ENCODE data around the gene CACNA2D2. TPM values are rescaled to one million over a fixed set of nuclear protein-coding genes. Genes with fewer than 3 reads are reported as not detected.

Gene CACNA2D2
- total RNA-seq, 2 experiments from 2014 or later = 0.78 to 0.95 TPM

- H3K27me3 Mint-ChIP-seq (ENCODE audit: low read depth) = no peaks in the 10 kb centered on the region
- H3K9me3 Mint-ChIP-seq (ENCODE audit: insufficient read depth) = no peaks in the 10 kb centered on the region
- H3K4me1 Mint-ChIP-seq (ENCODE audit: low read depth) = peaks cover 84% of the 10 kb centered on the region
- ATAC-seq = no peak
- peak overlapping the region; percentile 8 for H3K4me3 Mint-ChIP-seq
- no peak overlapping the region for H3K27ac Mint-ChIP-seq
- ChIA-PET POLR2A (interaction anchor here (1.0 to 4.3 kb wide), 2 partner anchors 7 to 12 kb away, joined by 3 to 25 read pairs; no protein-coding TSS in a partner anchor), CTCF (interaction anchor here (1.0 to 5.9 kb wide), 6 partner anchors 9 to 267 kb away, joined by 3 to 31 read pairs (median 4); partner anchors contain the start of gene CISH)
- DNase-seq = no peak
- peaks cover 37% of the 10 kb centered on the region for H3K36me3 Mint-ChIP-seq (ENCODE audit: low read depth)
Observed at GRCh38 chr3:50345008-50345407, 158.4 kb downstream of the CACNA2D2 start.

DNA sequence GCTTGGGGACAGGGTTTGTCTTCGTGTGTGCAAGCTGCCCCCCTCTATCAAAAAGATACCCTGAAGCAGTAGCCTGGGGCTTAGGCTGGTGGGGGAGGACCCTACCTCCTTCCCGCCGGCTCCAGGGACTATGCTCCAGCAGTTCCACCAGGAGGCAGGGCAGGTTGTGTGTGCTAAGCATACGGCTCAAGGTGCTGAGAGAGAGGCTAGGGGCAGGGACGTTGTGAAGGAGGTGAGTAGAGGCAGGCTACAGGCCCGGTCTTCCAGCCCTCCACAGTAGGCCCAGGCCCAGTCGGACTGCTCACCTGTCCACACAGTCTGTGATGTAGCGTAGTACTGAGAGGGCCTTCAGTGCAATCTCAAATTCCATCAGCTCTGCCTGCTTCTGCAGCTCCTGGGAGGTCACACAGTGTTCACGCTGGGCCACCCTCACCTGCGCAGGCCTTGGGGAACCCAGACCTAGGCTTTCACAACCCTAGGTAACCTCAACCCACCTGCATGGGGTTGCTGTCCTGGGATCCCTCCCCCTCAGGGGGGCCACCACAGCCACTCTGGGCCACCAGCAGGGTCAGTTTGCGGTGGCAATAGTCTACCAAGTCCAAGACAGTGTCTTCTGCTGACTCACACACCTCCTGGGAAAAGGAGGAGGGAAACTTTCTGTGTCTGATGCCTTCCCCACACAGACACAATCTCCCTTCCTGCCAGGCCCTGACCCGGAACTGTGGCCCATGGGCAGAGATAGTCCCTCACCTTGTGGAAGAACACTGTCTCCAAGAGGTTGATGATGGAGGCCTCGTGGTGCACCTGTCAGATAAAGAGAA is 160.4 kb downstream of the CACNA2D2 start:
- H3K27me3 Mint-ChIP-seq (ENCODE audit: low read depth) = no peaks in the 10 kb centered on the region
- ATAC-seq (no peak), DNase-seq (no peak)
- no peaks in the 10 kb centered on the region for H3K9me3 Mint-ChIP-seq (ENCODE audit: insufficient read depth)
- peaks cover 64% of the 10 kb centered on the region for H3K4me1 Mint-ChIP-seq (ENCODE audit: low read depth)
- POLR2A ChIA-PET = interaction anchor here (1.0 to 4.0 kb wide), 4 partner anchors 11 to 258 kb away, joined by 3 to 21 read pairs (median 3); partner anchors contain the start of gene C3orf18
- H3K27ac Mint-ChIP-seq = peak overlapping the region; percentile 58
- H3K4me3 Mint-ChIP-seq = peak overlapping the region; percentile 18
- H3K36me3 Mint-ChIP-seq (ENCODE audit: low read depth) = peaks cover 38% of the 10 kb centered on the region
- CTCF ChIA-PET = interaction anchor here (1.1 to 2.8 kb wide), 4 partner anchors 8 to 200 kb away, joined by 4 to 9 read pairs (median 4); partner anchors contain the start of genes CYB561D2 and NPRL2

DNA sequence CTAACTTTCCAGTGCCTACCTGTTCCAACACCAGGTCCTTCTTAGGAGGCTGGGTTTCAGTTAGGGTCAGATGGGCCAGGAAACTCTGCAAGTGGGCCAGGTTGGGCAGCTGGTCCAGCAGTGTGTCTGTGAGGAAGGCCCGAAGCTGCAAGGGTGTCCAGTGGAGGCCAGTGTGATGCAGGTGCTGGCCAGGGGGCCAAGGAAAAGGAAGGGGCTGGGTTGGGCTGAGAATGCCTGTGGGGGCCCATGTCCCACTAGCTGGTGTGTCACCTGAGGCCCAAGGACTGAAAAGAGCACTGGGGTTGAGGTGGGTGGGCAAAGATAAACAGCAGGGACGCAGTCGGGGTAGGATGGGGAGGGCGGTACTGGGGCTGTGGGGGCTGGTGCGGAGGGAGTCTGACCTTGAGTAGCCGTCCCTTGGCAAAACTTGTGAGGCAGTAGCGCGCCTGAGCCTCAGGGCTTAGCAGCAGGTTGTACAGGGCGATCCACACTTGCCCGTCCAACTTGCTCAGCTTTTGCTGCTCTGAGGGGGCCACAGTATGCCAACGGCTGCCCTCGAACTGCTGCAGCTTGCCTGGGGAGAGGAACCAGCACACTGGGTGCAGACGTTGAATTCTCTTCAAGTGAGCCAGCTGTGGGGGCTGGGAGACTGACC is 161.3 kb downstream of the CACNA2D2 start:
- no peaks in the 10 kb centered on the region for H3K9me3 Mint-ChIP-seq (ENCODE audit: insufficient read depth)
- CTCF ChIA-PET = interaction anchor here (1.1 to 2.8 kb wide), 4 partner anchors 8 to 230 kb away, joined by 4 to 10 read pairs (median 6); partner anchors contain the start of genes CYB561D2 and NPRL2
- POLR2A ChIA-PET = interaction anchor here (1.1 to 4.0 kb wide), 5 partner anchors 8 to 225 kb away, joined by 3 to 35 read pairs (median 3); partner anchors contain the start of genes C3orf18, CYB561D2, IFRD2 and NPRL2
- peaks cover 39% of the 10 kb centered on the region for H3K36me3 Mint-ChIP-seq (ENCODE audit: low read depth)
- peak overlapping the region; percentile 58 for H3K27ac Mint-ChIP-seq
- H3K27me3 Mint-ChIP-seq (ENCODE audit: low read depth) = no peaks in the 10 kb centered on the region
- DNase-seq = no peak
- H3K4me1 Mint-ChIP-seq (ENCODE audit: low read depth) = peaks cover 55% of the 10 kb centered on the region
- peak overlapping the region; percentile 92 for H3K4me3 Mint-ChIP-seq
- no peak for ATAC-seq

DNA sequence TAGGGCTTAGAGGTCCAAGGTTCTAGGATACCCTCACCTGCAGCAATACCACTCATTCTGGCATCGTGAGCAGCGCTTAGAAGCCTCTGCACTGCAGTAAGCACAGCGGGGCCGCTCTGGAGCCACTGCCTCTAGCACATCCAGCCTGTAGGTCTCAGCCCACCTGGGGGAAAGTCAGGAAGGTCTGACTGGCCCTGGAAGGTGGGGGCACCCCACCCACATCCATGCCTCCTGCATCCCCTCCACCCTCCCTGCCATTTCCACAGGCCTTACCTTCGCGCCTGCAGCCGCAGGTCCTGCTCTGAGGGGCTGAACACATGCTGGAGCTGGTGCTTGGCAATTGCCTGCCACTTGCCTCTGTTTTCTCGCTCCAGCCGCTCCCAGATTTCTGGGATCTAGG is 161.9 kb downstream of the CACNA2D2 start:
- ChIA-PET CTCF (interaction anchor here (1.1 to 2.8 kb wide), 5 partner anchors 9 to 231 kb away, joined by 4 to 10 read pairs (median 6); partner anchors contain the start of genes CYB561D2, HYAL3, NAA80 and NPRL2), POLR2A (interaction anchor here (1.1 to 5.6 kb wide), 16 partner anchors 9 to 274 kb away, joined by 3 to 51 read pairs (median 8); partner anchors contain the start of genes C3orf18, CISH, CYB561D2 and HEMK1)
- Mint-ChIP-seq H3K9me3 (ENCODE audit: insufficient read depth) (no peaks in the 10 kb centered on the region), H3K27me3 (ENCODE audit: low read depth) (no peaks in the 10 kb centered on the region), H3K27ac (peak overlapping the region; percentile 96), H3K36me3 (ENCODE audit: low read depth) (peaks cover 42% of the 10 kb centered on the region), H3K4me1 (ENCODE audit: low read depth) (peaks cover 54% of the 10 kb centered on the region), H3K4me3 (peak overlapping the region; percentile 92)
- peak; percentile 56 for DNase-seq
- ATAC-seq = no peak

DNA sequence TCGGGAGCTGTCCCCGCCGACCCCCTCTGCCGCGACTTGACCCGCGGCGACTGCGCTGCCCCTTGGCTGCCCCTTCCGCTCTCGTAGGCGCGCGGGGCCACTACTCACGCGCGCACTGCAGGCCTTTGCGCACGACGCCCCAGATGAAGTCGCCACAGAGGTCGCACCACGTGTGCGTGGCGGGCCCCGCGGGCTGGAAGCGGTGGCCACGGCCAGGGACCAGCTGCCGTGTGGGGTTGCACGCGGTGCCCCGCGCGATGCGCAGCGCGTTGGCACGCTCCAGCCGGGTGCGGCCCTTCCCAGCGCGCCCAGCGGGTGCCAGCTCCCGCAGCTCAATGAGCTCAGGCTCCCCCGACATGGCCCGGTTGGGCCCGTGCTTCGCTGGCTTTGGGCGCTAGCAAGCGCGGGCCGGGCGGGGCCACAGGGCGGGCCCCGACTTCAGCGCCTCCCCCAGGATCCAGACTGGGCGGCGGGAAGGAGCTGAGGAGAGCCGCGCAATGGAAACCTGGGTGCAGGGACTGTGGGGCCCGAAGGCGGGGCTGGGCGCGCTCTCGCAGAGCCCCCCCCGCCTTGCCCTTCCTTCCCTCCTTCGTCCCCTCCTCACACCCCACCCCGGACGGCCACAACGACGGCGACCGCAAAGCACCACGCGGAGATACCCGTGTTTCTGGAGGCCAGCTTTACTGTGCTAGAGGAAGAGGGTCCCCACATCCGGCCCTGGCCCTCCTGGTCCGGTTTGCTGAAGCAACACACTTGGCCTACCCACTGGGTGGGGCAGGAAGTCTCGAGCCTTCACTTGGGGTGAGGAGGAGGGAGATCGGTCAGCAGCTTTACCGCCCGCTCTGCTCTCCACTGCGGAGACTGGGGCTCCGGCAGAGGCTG is 162.7 kb downstream of the CACNA2D2 start, which contains the start of gene RASSF1:
RASSF1 (minus strand) TSS at position 389 of the 882 bp plus-strand sequence; CDS start at position 358, 31 bp downstream.
- peak; percentile 55 for ATAC-seq

GRCh38 chr3:50340147-50340447 is 163.3 kb downstream of the CACNA2D2 start:
- Mint-ChIP-seq H3K9me3 (ENCODE audit: insufficient read depth) (no peaks in the 10 kb centered on the region), H3K36me3 (ENCODE audit: low read depth) (peaks cover 55% of the 10 kb centered on the region), H3K27me3 (ENCODE audit: low read depth) (no peaks in the 10 kb centered on the region), H3K4me3 (peak overlapping the region; percentile 92), H3K4me1 (ENCODE audit: low read depth) (peaks cover 54% of the 10 kb centered on the region), H3K27ac (peak overlapping the region; percentile 96)
- POLR2A ChIA-PET = interaction anchor here (0.6 to 5.6 kb wide), 22 partner anchors 9 to 278 kb away, joined by 3 to 51 read pairs (median 6); partner anchors contain the start of genes CISH, CYB561D2, HEMK1 and HYAL3
- no peak for ATAC-seq
- no peak for DNase-seq
- CTCF ChIA-PET = interaction anchor here (0.8 to 2.8 kb wide), 9 partner anchors 10 to 263 kb away, joined by 3 to 14 read pairs (median 4); partner anchors contain the start of genes CYB561D2, HYAL3, NAA80 and NPRL2

More for the DNA sequence above, 162.7 kb downstream of the CACNA2D2 start, which contains the start of gene RASSF1:
- peak; percentile 97 for DNase-seq
- ChIA-PET POLR2A (interaction anchor here (0.6 to 5.6 kb wide), 26 partner anchors 9 to 277 kb away, joined by 3 to 51 read pairs (median 5); partner anchors contain the start of genes CISH, CYB561D2, HEMK1 and HYAL3), CTCF (interaction anchor here (0.8 to 2.8 kb wide), 10 partner anchors 9 to 262 kb away, joined by 3 to 14 read pairs (median 4); partner anchors contain the start of genes CYB561D2, HYAL3, NAA80 and NPRL2)
- H3K36me3 Mint-ChIP-seq (ENCODE audit: low read depth) = peaks cover 49% of the 10 kb centered on the region
- H3K27me3 Mint-ChIP-seq (ENCODE audit: low read depth) = no peaks in the 10 kb centered on the region
- no peaks in the 10 kb centered on the region for H3K9me3 Mint-ChIP-seq (ENCODE audit: insufficient read depth)
- peaks cover 54% of the 10 kb centered on the region for H3K4me1 Mint-ChIP-seq (ENCODE audit: low read depth)
- H3K27ac Mint-ChIP-seq = peak within 1 kb of the TSS; percentile 96
- H3K4me3 Mint-ChIP-seq = peak within 1 kb of the TSS; percentile 92

GRCh38 chr3:50339485-50340146 is 163.8 kb downstream of the CACNA2D2 start:
- ChIA-PET CTCF (interaction anchor here (1.2 to 2.9 kb wide), 6 partner anchors 8 to 263 kb away, joined by 3 to 11 read pairs (median 6); partner anchors contain the start of genes CYB561D2 and NPRL2), POLR2A (interaction anchor here (0.9 to 5.6 kb wide), 9 partner anchors 11 to 1899 kb away, joined by 3 to 51 read pairs (median 7); partner anchors contain the start of genes CISH, CYB561D2, HEMK1 and NPRL2)
- H3K9me3 Mint-ChIP-seq (ENCODE audit: insufficient read depth) = no peaks in the 10 kb centered on the region
- peaks cover 58% of the 10 kb centered on the region for H3K36me3 Mint-ChIP-seq (ENCODE audit: low read depth)
- no peak for DNase-seq
- H3K27ac Mint-ChIP-seq = peak overlapping the region; percentile 96
- ATAC-seq = no peak
- peaks cover 53% of the 10 kb centered on the region for H3K4me1 Mint-ChIP-seq (ENCODE audit: low read depth)
- no peaks in the 10 kb centered on the region for H3K27me3 Mint-ChIP-seq (ENCODE audit: low read depth)
- H3K4me3 Mint-ChIP-seq = peak overlapping the region; percentile 92

- ChIA-PET POLR2A (interaction anchor here (0.9 to 5.6 kb wide), 13 partner anchors 8 to 1900 kb away, joined by 3 to 51 read pairs (median 16); partner anchors contain the start of genes CISH, CYB561D2, GNAI2 and HEMK1), CTCF (interaction anchor here (1.0 to 3.7 kb wide), 7 partner anchors 9 to 203 kb away, joined by 3 to 42 read pairs (median 8); partner anchors contain the start of genes CYB561D2, HYAL2, NPRL2 and TUSC2)
- H3K4me1 Mint-ChIP-seq (ENCODE audit: low read depth) = peaks cover 57% of the 10 kb centered on the region
Observed at GRCh38 chr3:50338965-50339364, 164.5 kb downstream of the CACNA2D2 start.

DNA sequence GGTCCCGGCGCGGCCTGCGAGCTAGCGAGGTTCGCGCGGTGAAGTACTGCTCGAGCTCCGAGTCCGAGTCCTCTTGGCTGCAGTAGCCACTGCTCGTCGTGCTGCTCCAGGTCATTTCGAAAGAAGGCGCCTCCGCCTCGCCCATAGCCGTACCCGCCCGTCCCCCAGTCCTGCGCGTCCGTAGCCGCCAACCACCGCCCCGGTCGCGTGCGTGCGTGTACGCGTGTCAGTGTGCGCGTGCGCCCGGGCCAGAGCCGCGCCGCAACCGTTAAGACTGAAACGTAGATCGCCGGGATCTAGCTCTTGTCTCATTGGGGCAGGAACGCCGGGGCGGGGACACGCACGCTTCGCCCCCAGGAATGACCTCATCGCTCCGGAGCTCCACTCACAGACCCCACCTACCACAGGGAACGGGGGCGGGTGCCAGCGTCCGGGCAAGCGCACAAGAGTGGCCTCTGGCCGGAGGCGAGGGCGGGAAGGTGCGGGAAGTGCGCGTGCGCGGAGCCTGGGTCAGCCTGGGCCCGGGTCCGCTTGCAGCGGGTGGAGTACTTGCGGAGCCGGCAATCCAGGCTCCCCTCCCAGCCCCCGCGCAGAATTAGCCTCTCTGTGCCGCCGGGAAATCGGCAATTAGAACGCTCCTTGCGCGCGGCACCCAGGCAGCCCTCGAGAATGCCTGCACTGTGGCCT is 166.1 kb downstream of the CACNA2D2 start:
- ChIA-PET CTCF (interaction anchor here (0.9 to 3.7 kb wide), 20 partner anchors 9 to 277 kb away, joined by 3 to 42 read pairs (median 6); partner anchors contain the start of genes C3orf18, CISH, CYB561D2 and HYAL2), POLR2A (interaction anchor here (0.8 to 5.6 kb wide), 22 partner anchors 9 to 279 kb away, joined by 3 to 51 read pairs (median 9); partner anchors contain the start of genes CISH, CYB561D2, GNAI2 and HEMK1)
- peak; percentile 75 for ATAC-seq
- H3K27me3 Mint-ChIP-seq (ENCODE audit: low read depth) = no peaks in the 10 kb centered on the region
- H3K4me1 Mint-ChIP-seq (ENCODE audit: low read depth) = peaks cover 56% of the 10 kb centered on the region
- H3K9me3 Mint-ChIP-seq (ENCODE audit: insufficient read depth) = no peaks in the 10 kb centered on the region
- H3K36me3 Mint-ChIP-seq (ENCODE audit: low read depth) = peaks cover 75% of the 10 kb centered on the region
- DNase-seq = peak; percentile 99
- peak overlapping the region; percentile 96 for H3K27ac Mint-ChIP-seq
- H3K4me3 Mint-ChIP-seq = peak overlapping the region; percentile 92

More at GRCh38 chr3:50338965-50339364, 164.5 kb downstream of the CACNA2D2 start:
- H3K36me3 Mint-ChIP-seq (ENCODE audit: low read depth) = peaks cover 63% of the 10 kb centered on the region
- ATAC-seq = no peak
- H3K4me3 Mint-ChIP-seq = peak overlapping the region; percentile 92
- peak overlapping the region; percentile 96 for H3K27ac Mint-ChIP-seq
- no peaks in the 10 kb centered on the region for H3K27me3 Mint-ChIP-seq (ENCODE audit: low read depth)
- DNase-seq = no peak
- H3K9me3 Mint-ChIP-seq (ENCODE audit: insufficient read depth) = no peaks in the 10 kb centered on the region
